Right lobe of liver (tissue), 6 donors: ENCODE results near the gene GNRH2. TPM values are rescaled to one million over a fixed set of nuclear protein-coding genes. Genes with fewer than 3 reads are reported as not detected.

Source experiments
- ATAC-seq, 4 donors: fragments of 200-7000 bp; cut with Tn5 transposase; one replicate each; pipeline ENCODE4 v1.9.1; 2020; ENCODE audit warnings: mild to moderate bottlenecking in 4 of 4, moderate library complexity in 4 of 4
- DNase-seq, 3 donors: peaks; one replicate each; pipeline ENCODE4 v3.0.0-alpha.2; 2020
- H3K27ac ChIP-seq, 3 donors: fragments of 200-600 bp; one replicate each; pipeline ENCODE4 v1.8.0; 2022
- H3K27me3 ChIP-seq, 2 donors: fragments of 200-600 bp; one replicate each; pipeline ENCODE4 v1.8.0; 2022
- H3K36me3 ChIP-seq, 4 donors: fragments of 200-600 bp; sonication (generic) in 1 of 4; one replicate each; pipeline versions ENCODE4 v1.5.1 to v1.8.0; 2017 to 2022; ENCODE audit warnings: control low read depth in 1 of 4
- H3K4me1 ChIP-seq, 4 donors: fragments of 200-600 bp; sonication (generic) in 1 of 4; one replicate each; pipeline versions ENCODE4 v1.5.1 to v1.8.0; 2017 to 2022; ENCODE audit warnings: control low read depth in 1 of 4
- H3K4me3 ChIP-seq, 3 donors: fragments of 200-600 bp; one replicate each; pipeline ENCODE4 v1.8.0; 2022
- H3K9me3 ChIP-seq, 4 donors: fragments of 200-600 bp; sonication (generic) in 1 of 4; one replicate each; pipeline versions ENCODE4 v1.5.1 to v1.8.0; 2017 to 2022; ENCODE audit warnings: control low read depth in 1 of 4
- CTCF ChIP-seq, 4 donors: fragments of 200-600 bp in 3 of 4; fragments of 450-650 bp in 1 of 4; IDR thresholded peaks; one replicate each; pipeline versions ENCODE4 v1.5.1 to v1.8.0; 2016 to 2022; ENCODE audit warnings: antibody characterized with exemption in 4 of 4, mild to moderate bottlenecking in 2 of 4
- POLR2A ChIP-seq: fragments of 450-650 bp; IDR thresholded peaks from one replicate; pipeline ENCODE4 v1.6.1; 2017; ENCODE audit warnings: antibody characterized with exemption, mild to moderate bottlenecking
- WGBS: methylation state at CpG from one replicate; pipeline ENCODE4 v1.1.6; 2018; ENCODE audit warnings: low coverage, low lambda C conversion rate; ENCODE audit not compliant: insufficient coverage; ENCODE audit errors: missing lambda C conversion rate; 5-methylcytosine and 5-hydroxymethylcytosine counted together
- intact Hi-C, 2 donors: fragments of 100-400 bp; cut with DNase I; formaldehyde crosslinking; loops; one replicate each; pipeline versions ENCODE4 v1.11.2 to v1.14.1; 2022
- total RNA-seq, 6 experiments: library from RNA; depleted of rRNA in 2 of 6; stranded (reverse); fragments of >200 nt in 2 of 6; fragmentation: NEBNext Ultra II Directional in 3 of 6; extraction: Animal tissue kit (Norgen Biotek cat#: 25700) in 3 of 6; gene quantifications; one replicate each; pipeline versions ENCODE4 v1.1.0 to v1.2.4, GENCODE V29; 2016 to 2023
- donor health status: DM: no; HTN: yes; CAD: no.
- donor health status: DM: no; HTN: no; CAD: no.
- donor health status: DM: no; HTN: no; CAD: no.
- donor health status: DM: no; HTN: yes; CAD: no.
- donor health status: DM: no; HTN: yes; CAD: no.

Gene GNRH2
- total RNA-seq, 6 experiments from 2014 or later: 0.55 to 0.81 (median 0.66) TPM; not detected in 3

DNA sequence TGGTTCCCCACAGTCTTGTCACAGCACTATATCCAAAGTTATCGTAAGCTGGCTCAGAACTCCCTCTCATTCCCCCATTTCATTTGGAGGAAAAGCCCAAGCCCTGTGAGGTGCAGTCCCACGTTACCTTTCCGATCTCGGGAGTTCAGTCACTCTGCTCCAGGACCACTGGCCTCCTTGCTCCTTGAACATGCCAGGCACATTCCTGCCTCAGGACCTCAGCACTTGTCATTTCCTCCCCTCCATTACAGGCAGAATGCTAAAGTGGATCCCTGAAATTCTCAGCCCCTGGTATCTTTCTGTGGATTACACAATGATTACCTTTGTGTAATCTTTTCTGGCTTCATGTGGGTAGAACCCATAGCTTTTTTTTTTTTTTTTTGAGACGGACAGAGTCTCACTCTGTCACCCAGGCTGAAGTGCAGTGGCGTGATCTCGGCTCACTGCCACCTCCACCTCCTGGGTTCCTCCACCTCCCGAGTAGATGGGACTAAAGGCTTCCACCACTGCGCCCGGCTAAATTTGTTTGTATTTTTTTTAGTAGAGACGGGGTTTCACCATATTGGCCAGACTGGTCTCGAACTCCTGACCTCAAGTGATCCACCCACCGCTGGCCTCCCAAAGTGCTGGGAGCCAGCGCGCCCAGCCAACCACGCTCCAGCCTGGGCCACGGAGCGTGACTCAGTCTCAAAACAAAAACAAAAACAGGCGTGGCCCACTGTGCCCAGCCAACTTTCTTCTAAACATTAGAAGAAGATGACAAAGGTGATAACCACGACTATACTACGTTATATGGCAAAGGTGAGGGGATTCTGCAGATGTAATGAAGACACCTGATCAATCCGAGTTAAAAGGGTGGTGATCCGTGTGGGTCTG is 24.0 kb downstream of the GNRH2 start:
- WGBS: 32% methylated on average over 22 of the region's 23 CpGs
- ATAC-seq (peak; percentile 27 to 76 (median 54)), DNase-seq (peak in 2 of 3 donors; percentile 88 to 91)
- H3K36me3 ChIP-seq: no peaks in the 10 kb centered on the region
- H3K4me1 ChIP-seq: peaks cover 0 to 38% (median 3%) of the 10 kb centered on the region in 4 donors
- peak in 1 of 4 donors; percentile 3 for TF ChIP-seq CTCF (IDR thresholded peaks at IDR 0.05)
- no peak for TF ChIP-seq POLR2A
- H3K27ac ChIP-seq: peak overlapping the region in 1 of 3 donors; percentile 40
- no peak overlapping the region for H3K4me3 ChIP-seq
- H3K9me3 ChIP-seq: no peaks in the 10 kb centered on the region
- intact Hi-C loops: no loop called here
- no peaks in the 10 kb centered on the region for H3K27me3 ChIP-seq

- Histone ChIP-seq H3K27ac (peak overlapping the region in 1 of 3 donors; percentile 40), H3K9me3 (no peaks in the 10 kb centered on the region), H3K4me3 (no peak overlapping the region), H3K36me3 (no peaks in the 10 kb centered on the region), H3K27me3 (no peaks in the 10 kb centered on the region), H3K4me1 (peaks cover 0 to 44% (median 3%) of the 10 kb centered on the region in 4 donors)
- intact Hi-C loops: no loop called here
- DNase-seq: no peak
- TF ChIP-seq CTCF (IDR thresholded peaks at IDR 0.05): no peak
- no peak for TF ChIP-seq POLR2A
- ATAC-seq: no peak
- 54% methylated on average over 5 of the region's 8 CpGs for WGBS
These were observed 24.7 kb downstream of the GNRH2 start for GRCh38 chr20:3068075-3068474.

GRCh38 chr20:3068986-3069900 is 25.8 kb downstream of the GNRH2 start:
- H3K36me3 ChIP-seq: no peaks in the 10 kb centered on the region
- intact Hi-C loops: no loop called here
- 25% methylated on average over 5 of the region's 8 CpGs for WGBS
- H3K9me3 ChIP-seq: no peaks in the 10 kb centered on the region
- H3K27ac ChIP-seq: no peak overlapping the region
- peak; percentile 84 to 92 (median 88) for DNase-seq
- no peak overlapping the region for H3K4me3 ChIP-seq
- H3K27me3 ChIP-seq: no peaks in the 10 kb centered on the region
- TF ChIP-seq CTCF (IDR thresholded peaks at IDR 0.05) (peak in 1 of 4 donors; percentile 14), POLR2A (no peak)
- H3K4me1 ChIP-seq: peaks cover 0 to 47% (median 3%) of the 10 kb centered on the region in 4 donors
- peak; percentile 74 to 91 (median 82) for ATAC-seq

DNA sequence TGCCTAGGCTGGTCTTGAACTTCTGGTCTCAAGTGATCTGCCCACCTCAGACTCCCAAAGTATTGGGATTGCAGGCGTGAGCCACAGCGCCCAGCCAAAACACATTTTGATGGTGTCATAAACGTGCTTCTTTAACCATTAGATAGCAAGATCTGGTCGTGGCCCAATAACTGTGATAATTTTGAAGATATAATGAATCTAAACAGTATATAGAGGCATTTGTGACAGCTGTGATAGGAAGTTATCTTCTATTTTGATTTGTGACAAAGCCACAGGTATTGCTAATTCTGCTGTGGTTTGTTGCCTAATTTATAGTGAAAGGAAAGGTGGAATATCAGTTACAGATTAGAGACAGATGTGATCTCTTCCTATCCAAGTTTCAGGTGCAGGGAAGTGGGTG is 27.3 kb downstream of the GNRH2 start:
- ATAC-seq (no peak), DNase-seq (no peak)
- Histone ChIP-seq H3K27me3 (no peaks in the 10 kb centered on the region), H3K4me3 (no peak overlapping the region), H3K4me1 (peaks cover 0 to 47% (median 3%) of the 10 kb centered on the region in 4 donors), H3K9me3 (no peaks in the 10 kb centered on the region), H3K36me3 (no peaks in the 10 kb centered on the region), H3K27ac (no peak overlapping the region)
- 87% methylated on average over 4 of the region's 4 CpGs for WGBS
- TF ChIP-seq POLR2A: no peak
- no peak for TF ChIP-seq CTCF (IDR thresholded peaks at IDR 0.05)
- intact Hi-C loops: no loop called here
